Cardiac fibroblast (primary cell): ENCODE results near the gene SCFD2.
"Not testable (repeated sequence)": the region's sequence is repeated elsewhere in the genome, so short reads cannot be mapped to it uniquely, and the experiment has no call there.

Experiments
- DNase-seq, 2 donors: peaks; one replicate each; pipeline versions ENCODE4 v3.0.0 to v3.0.0-alpha.2; 2010; ENCODE audit warnings: low read depth in 2 of 2
- H3K4me3 ChIP-seq, 2 donors: replicated peaks in 1 of 2; 1 replicate in 1 of 2; 2 replicates in 1 of 2; pipeline ENCODE4 v1.5.1; 2011; ENCODE audit warnings: low read depth in 2 of 2, low read length in 2 of 2, mild to moderate bottlenecking in 2 of 2, moderate library complexity in 1 of 2
- TF ChIP-seq, protein P1 (sequence below): IDR thresholded peaks from one replicate; pipeline ENCODE4 v1.5.1; 2011; ENCODE audit warnings: low read depth, mild to moderate bottlenecking, low read length, inconsistent platforms

SCFD2 gene

DNA sequence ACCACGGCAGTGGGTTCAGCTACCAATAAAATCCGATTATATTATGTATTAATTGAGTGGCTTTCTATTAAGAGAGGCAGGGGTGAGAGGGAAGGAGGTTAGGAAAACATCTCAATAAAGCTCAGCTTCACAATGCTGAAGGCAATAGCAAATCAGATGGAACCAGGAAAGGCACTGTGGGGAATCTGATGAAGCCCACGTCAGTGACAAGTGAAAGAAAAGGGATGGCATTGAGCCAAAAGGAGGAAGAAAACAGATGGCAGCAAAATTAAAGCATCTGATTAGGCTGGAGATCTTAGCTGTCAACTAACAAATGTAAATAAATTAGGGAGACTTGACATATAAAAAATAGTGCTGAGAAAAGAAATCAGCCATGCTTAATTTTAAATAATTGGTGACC, 322.8 kb downstream of the SCFD2 start:
- TF ChIP-seq, protein P1, sequence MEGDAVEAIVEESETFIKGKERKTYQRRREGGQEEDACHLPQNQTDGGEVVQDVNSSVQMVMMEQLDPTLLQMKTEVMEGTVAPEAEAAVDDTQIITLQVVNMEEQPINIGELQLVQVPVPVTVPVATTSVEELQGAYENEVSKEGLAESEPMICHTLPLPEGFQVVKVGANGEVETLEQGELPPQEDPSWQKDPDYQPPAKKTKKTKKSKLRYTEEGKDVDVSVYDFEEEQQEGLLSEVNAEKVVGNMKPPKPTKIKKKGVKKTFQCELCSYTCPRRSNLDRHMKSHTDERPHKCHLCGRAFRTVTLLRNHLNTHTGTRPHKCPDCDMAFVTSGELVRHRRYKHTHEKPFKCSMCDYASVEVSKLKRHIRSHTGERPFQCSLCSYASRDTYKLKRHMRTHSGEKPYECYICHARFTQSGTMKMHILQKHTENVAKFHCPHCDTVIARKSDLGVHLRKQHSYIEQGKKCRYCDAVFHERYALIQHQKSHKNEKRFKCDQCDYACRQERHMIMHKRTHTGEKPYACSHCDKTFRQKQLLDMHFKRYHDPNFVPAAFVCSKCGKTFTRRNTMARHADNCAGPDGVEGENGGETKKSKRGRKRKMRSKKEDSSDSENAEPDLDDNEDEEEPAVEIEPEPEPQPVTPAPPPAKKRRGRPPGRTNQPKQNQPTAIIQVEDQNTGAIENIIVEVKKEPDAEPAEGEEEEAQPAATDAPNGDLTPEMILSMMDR, result no peak
- no peak for DNase-seq
- no peak overlapping the region for H3K4me3 ChIP-seq

DNA sequence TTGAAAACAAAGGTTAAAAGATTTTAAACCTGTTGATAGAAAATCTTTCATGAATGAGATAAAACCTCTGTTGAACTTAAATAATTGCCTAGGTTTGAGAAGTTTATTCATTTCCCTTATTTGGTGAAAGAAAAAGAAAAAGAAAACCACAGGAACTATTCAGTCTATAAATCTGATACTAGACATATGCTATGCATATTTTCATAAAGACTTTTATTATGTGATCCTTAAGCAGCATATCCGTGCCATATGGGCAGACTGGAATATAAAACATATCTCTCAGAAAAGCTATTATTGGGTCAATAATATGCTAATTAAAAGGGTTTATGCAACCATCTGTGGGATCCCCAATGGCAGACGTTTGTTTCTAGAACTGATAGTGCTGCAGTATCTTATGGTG, 325.0 kb downstream of the SCFD2 start:
- H3K4me3 ChIP-seq, result no peak overlapping the region
- no peak for DNase-seq
- TF ChIP-seq, protein P1, result no peak

DNA sequence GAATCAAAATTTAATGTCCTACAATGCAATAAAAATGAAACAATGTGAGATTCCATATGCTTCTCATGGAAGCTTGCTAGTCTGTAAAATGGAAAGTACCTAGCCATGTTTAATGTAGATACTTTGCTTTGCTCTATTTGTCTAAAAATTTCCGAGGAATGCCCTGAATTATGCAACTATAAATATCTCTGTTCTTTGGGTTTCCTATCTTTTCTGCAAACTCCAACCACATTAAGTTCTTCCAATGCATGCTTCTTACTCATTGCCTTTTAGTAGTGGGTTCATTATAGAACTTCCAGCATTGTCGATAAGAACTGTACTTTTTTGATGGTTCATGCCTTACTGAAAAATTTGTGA, 325.4 kb downstream of the SCFD2 start:
- H3K4me3 ChIP-seq, result no peak overlapping the region
- TF ChIP-seq, protein P1, result no peak
- DNase-seq, result peak; percentile 11 to 30

DNA sequence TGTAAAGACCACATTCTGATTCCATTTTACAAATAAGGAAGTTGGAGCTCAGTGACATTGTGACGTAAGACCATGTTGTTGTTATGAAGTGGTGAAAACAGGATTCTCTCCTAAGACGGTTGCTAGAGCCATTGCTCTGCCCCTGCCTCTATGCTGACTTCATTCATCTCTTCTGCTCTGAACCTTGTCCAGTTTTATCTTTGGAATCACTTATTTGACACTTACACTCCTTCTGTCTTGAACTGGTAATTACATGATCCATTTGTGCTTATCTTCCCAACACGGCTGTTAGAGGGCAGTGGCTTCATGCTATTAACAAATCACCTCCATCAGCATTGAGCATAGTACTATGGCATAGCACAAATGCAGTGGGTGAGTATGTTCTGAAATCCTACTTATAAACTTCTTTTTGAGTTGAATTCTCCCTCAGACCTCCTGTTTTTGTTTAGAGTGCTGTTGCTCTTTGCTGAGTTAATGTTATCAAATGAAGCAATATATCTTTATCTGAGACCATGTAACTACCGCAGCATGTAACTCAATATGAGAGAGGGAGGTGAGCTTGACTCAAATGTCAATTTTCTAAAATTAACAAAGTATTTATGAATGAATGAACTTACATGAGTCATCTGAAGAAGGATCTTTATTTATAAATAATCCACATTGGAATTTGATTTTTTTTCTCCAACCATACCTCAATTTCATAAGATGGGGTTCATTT, 326.0 kb downstream of the SCFD2 start:
- H3K4me3 ChIP-seq, result no peak overlapping the region
- TF ChIP-seq, protein P1, result no peak

DNA sequence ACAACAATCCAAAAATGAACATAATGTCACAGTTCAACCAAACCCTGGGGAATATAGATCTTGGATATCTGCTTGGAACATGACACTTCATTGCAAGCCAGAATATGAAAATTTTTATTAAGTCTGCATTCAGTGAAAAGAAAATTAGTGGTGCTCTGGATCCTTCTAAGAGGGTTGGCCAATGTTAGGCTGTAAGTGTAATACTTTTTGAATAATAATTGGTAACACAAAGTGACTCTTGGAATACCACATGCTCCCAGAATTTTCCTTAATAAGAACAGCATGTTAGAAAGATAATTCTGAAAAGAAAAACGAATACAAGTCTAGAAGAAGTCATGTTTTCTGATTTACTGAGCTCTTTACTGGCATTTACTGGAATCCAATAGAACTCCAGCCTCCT, 328.0 kb downstream of the SCFD2 start:
- no peak for DNase-seq
- H3K4me3 ChIP-seq, result no peak overlapping the region
- TF ChIP-seq, protein P1, result no peak

More for the DNA sequence above, 326.0 kb downstream of the SCFD2 start:
- DNase-seq, result no peak

DNA sequence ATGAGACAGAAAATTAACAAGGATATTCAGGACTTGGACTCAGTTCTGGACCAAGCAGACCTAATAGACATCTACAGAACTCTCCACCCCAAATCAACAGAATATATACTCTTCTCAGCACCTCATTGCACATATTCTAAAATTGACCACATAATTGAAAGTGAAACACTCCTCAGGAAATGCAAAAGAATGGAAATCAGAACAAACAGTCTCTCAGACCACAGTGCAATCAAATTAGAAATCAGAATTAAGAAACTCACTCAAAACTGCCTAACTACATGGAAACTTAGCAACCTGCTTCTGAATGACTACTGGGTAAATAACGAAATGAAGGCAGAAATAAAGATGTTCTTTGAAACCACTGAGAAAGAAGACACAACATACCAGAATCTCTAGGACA, 333.0 kb downstream of the SCFD2 start:
- DNase-seq, H3K4me3 ChIP-seq: not testable (repeated sequence)

DNA sequence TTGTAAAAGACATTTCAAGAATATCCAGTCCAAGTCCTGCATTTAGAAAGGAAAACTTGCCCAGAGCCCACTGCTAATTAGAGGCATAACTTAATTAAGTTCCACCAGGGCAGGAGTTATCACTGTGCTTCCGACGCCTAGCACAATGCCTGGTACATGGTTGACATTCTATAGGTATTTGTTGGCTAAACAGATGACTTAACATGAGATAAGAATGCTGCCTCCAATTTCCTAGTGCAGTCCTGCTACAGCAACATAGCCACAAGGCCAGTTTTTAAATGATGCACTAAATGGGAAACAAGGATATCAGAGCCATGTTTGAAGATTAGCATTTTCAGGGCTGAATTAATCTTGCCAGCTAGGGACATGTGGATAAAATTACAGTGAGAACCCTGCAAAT, 339.6 kb downstream of the SCFD2 start:
- TF ChIP-seq, protein P1, result no peak
- H3K4me3 ChIP-seq, result no peak overlapping the region
- no peak for DNase-seq
